H1 (cell line): ENCODE data around the gene SPRED1. TPM values are rescaled to one million over a fixed set of nuclear protein-coding genes. Genes with fewer than 3 reads are reported as not detected.

Experiments
- CTCF ChIA-PET: fragments of 300-600 bp; sonication (Branson Sonifier 250); formaldehyde crosslinking; loops from one replicate; lab custom pipeline; 2021; ENCODE audit not compliant: partially characterized antibody; lab: Charles Lee
- POLR2A ChIA-PET: fragments of 300-600 bp; sonication (Branson Sonifier 250); formaldehyde crosslinking; loops from one replicate; lab custom pipeline; 2021; ENCODE audit warnings: inconsistent platforms; ENCODE audit not compliant: partially characterized antibody; lab: Charles Lee
- DNase-seq, 2 experiments: peaks; one replicate each; pipeline versions ENCODE4 v3.0.0 to v3.0.0-alpha.2; 2010 to 2022; ENCODE audit warnings: low spot score in 2 of 2, low read depth in 1 of 2, mixed read lengths in 1 of 2
- FAIRE-seq: peaks from 2 replicates; lab custom pipeline; 2011; peaks lifted over from hg19 to GRCh38; lab: Jason Lieb, UNC
- H2AFZ ChIP-seq: 2 replicates; pipeline ENCODE4 v1.8.1; 2012; ENCODE audit warnings: low read length, inconsistent platforms
- H2AK5ac ChIP-seq: 2 replicates; pipeline ENCODE4 v1.6.1; 2013; ENCODE audit warnings: low read depth, low read length
- H2BK120ac ChIP-seq: replicated peaks from 2 replicates; pipeline ENCODE3; 2013; ENCODE audit warnings: low read depth, low read length, inconsistent platforms
- H2BK12ac ChIP-seq: 2 replicates; pipeline ENCODE4 v1.6.1; 2013; ENCODE audit warnings: low read depth, low read length
- H2BK15ac ChIP-seq: 2 replicates; pipeline ENCODE4 v1.6.1; 2013; ENCODE audit warnings: low read length
- H2BK20ac ChIP-seq: 2 replicates; pipeline ENCODE4 v1.6.1; 2013; ENCODE audit warnings: low read length
- H2BK5ac ChIP-seq: 2 replicates; pipeline ENCODE4 v1.6.1; 2013; ENCODE audit warnings: low read depth, low read length
- H3K14ac ChIP-seq: 2 replicates; pipeline ENCODE4 v1.6.1; 2013; ENCODE audit warnings: inconsistent platforms; ENCODE audit not compliant: insufficient read length
- H3K18ac ChIP-seq: 2 replicates; pipeline ENCODE4 v1.6.1; 2013; ENCODE audit warnings: low read length; ENCODE audit errors: extremely low read depth
- H3K23ac ChIP-seq: 2 replicates; pipeline ENCODE4 v1.6.1; 2013; ENCODE audit warnings: inconsistent platforms; ENCODE audit not compliant: insufficient read length
- H3K23me2 ChIP-seq: 2 replicates; pipeline ENCODE4 v1.6.1; 2013; ENCODE audit warnings: low read depth, low read length
- H3K27ac ChIP-seq: 2 replicates; pipeline ENCODE4 v1.6.1; 2011; ENCODE audit warnings: low read depth, low read length, inconsistent platforms
- H3K27me3 ChIP-seq, 4 experiments: replicated peaks in 1 of 4; 1 replicate in 1 of 4; 2 replicates in 3 of 4; pipeline versions ENCODE4 v1.6.1 to v1.8.1; 2011 to 2013; ENCODE audit warnings: low read length in 3 of 4, mild to moderate bottlenecking in 3 of 4, inconsistent platforms in 2 of 4, mixed read lengths in 2 of 4, moderate library complexity in 1 of 4; ENCODE audit not compliant: control insufficient read depth in 3 of 4, insufficient read depth in 3 of 4; ENCODE audit errors: extremely low read depth in 1 of 4
- H3K36me3 ChIP-seq, 4 experiments: 2 replicates each; pipeline versions ENCODE4 v1.6.1 to v1.8.1; 2011 to 2013; ENCODE audit warnings: mild to moderate bottlenecking in 4 of 4, low read length in 3 of 4, moderate library complexity in 2 of 4, control low read depth in 1 of 4, inconsistent platforms in 1 of 4; ENCODE audit not compliant: insufficient read depth in 4 of 4, control insufficient read depth in 2 of 4
- H3K4ac ChIP-seq: replicated peaks from 2 replicates; pipeline ENCODE3; 2013; ENCODE audit warnings: low read length, low read depth, mixed read lengths, inconsistent platforms; ENCODE audit not compliant: insufficient read length
- H3K4me1 ChIP-seq, 4 experiments: replicated peaks in 1 of 4; 1 replicate in 1 of 4; 2 replicates in 3 of 4; pipeline versions ENCODE4 v1.6.1 to v1.8.1; 2011 to 2013; ENCODE audit warnings: low read length in 3 of 4, inconsistent platforms in 2 of 4, mixed read lengths in 1 of 4; ENCODE audit not compliant: insufficient read depth in 4 of 4, control insufficient read depth in 3 of 4
- H3K4me2 ChIP-seq, 2 experiments: 2 replicates each; pipeline versions ENCODE4 v1.6.1 to v1.8.1; 2011 to 2013; ENCODE audit warnings: low read depth in 2 of 2, low read length in 2 of 2, control low read depth in 1 of 2, inconsistent platforms in 1 of 2, mild to moderate bottlenecking in 1 of 2; ENCODE audit not compliant: insufficient read depth in 1 of 2
- H3K4me3 ChIP-seq, 4 experiments: fragments of 200-600, 300-600 bp in 1 of 4; sonication (generic), shearing (Covaris generic), sonication (Bioruptor Twin) in 1 of 4; 2 replicates each; pipeline versions ENCODE4 v1.5.1 to v1.8.1; 2011 to 2016; ENCODE audit warnings: low read length in 4 of 4, low read depth in 3 of 4, control low read depth in 2 of 4, inconsistent platforms in 2 of 4, mild to moderate bottlenecking in 2 of 4, mixed read lengths in 1 of 4, moderate library complexity in 1 of 4; ENCODE audit not compliant: insufficient read depth in 2 of 4; ENCODE audit errors: extremely low read depth in 1 of 4
- H3K56ac ChIP-seq: replicated peaks from 2 replicates; pipeline ENCODE3; 2013; ENCODE audit warnings: low read depth, mild to moderate bottlenecking, mixed read lengths, low read length, inconsistent platforms; ENCODE audit not compliant: insufficient read length
- H3K79me1 ChIP-seq: 2 replicates; pipeline ENCODE4 v1.6.1; 2013; ENCODE audit warnings: low read depth, low read length, control low read depth
- H3K79me2 ChIP-seq, 2 experiments: 2 replicates each; pipeline versions ENCODE4 v1.6.1 to v1.8.1; 2012 to 2013; ENCODE audit warnings: low read length in 2 of 2, mild to moderate bottlenecking in 2 of 2, inconsistent platforms in 1 of 2; ENCODE audit not compliant: insufficient read depth in 2 of 2, control insufficient read depth in 1 of 2
- H3K9ac ChIP-seq, 4 experiments: replicated peaks in 1 of 4; 1 replicate in 1 of 4; 2 replicates in 3 of 4; pipeline versions ENCODE4 v1.6.1 to v1.8.1; 2011 to 2013; ENCODE audit warnings: low read depth in 3 of 4, low read length in 3 of 4, control low read depth in 2 of 4, mild to moderate bottlenecking in 2 of 4, moderate library complexity in 2 of 4, inconsistent platforms in 1 of 4; ENCODE audit errors: extremely low read depth in 1 of 4
- H3K9me3 ChIP-seq, 2 experiments: 2 replicates each; pipeline versions ENCODE4 v1.6.1 to v1.8.1; 2012 to 2013; ENCODE audit warnings: mild to moderate bottlenecking in 2 of 2, moderate library complexity in 2 of 2, control low read depth in 1 of 2, inconsistent platforms in 1 of 2, low read depth in 1 of 2, low read length in 1 of 2, mixed read lengths in 1 of 2; ENCODE audit not compliant: insufficient read depth in 2 of 2
- H4K20me1 ChIP-seq, 2 experiments: replicated peaks in 1 of 2; 2 replicates each; pipeline versions ENCODE3 to v1.8.1; 2011 to 2013; ENCODE audit warnings: inconsistent platforms in 2 of 2, low read length in 2 of 2, mild to moderate bottlenecking in 1 of 2; ENCODE audit not compliant: insufficient read depth in 2 of 2, control insufficient read depth in 1 of 2
- H4K5ac ChIP-seq: 2 replicates; pipeline ENCODE4 v1.6.1; 2013; ENCODE audit warnings: low read length, low read depth, mixed read lengths, inconsistent platforms; ENCODE audit not compliant: insufficient read length
- H4K8ac ChIP-seq: 2 replicates; pipeline ENCODE4 v1.8.0; 2013; ENCODE audit warnings: mild to moderate bottlenecking, moderate library complexity, low read length, inconsistent platforms; ENCODE audit not compliant: insufficient read depth; ENCODE audit errors: extremely low read depth
- H4K91ac ChIP-seq: replicated peaks from 2 replicates; pipeline ENCODE3; 2013; ENCODE audit warnings: low read length, mixed read lengths, inconsistent platforms; ENCODE audit not compliant: insufficient read length
- FOSL1 ChIP-seq: IDR thresholded peaks from 2 replicates; pipeline ENCODE4 v1.6.1; 2011; ENCODE audit warnings: mild to moderate bottlenecking, low read depth, low read length, moderate library complexity; ENCODE audit not compliant: insufficient read depth
- KDM4A ChIP-seq: IDR thresholded peaks from one replicate; pipeline ENCODE4 v1.7.1; 2012; ENCODE audit warnings: low read depth, mild to moderate bottlenecking, moderate library complexity, low read length, inconsistent platforms; ENCODE audit not compliant: severe bottlenecking
- SIN3A ChIP-seq, 2 experiments: IDR thresholded peaks in 1 of 2; conservative IDR thresholded peaks in 1 of 2; 2 replicates each; pipeline ENCODE4 v1.6.1; 2011 to 2012; ENCODE audit warnings: low read length in 2 of 2, improper control_type of control experiment in 1 of 2, low read depth in 1 of 2, mild to moderate bottlenecking in 1 of 2
- SP1 ChIP-seq: IDR thresholded peaks from 2 replicates; pipeline ENCODE4 v1.6.1; 2011; ENCODE audit warnings: low read depth, low read length
- SP2 ChIP-seq: IDR thresholded peaks from 2 replicates; pipeline ENCODE4 v1.6.1; 2012; ENCODE audit warnings: mild to moderate bottlenecking, low read length, inconsistent platforms
- TEAD4 ChIP-seq: IDR thresholded peaks from 2 replicates; pipeline ENCODE4 v1.6.1; 2012; ENCODE audit warnings: low read depth, low read length, inconsistent platforms, mixed read lengths
- WGBS, 2 experiments: shearing (Covaris generic) in 1 of 2; methylation state at CpG; one replicate each; pipeline versions ENCODE4 v1.1.6 to v1.1.7; 2013 to 2015; ENCODE audit warnings: low lambda C conversion rate in 2 of 2, mixed read lengths in 2 of 2, inconsistent platforms in 1 of 2, low coverage in 1 of 2, missing lambda C conversion rate in 1 of 2; ENCODE audit not compliant: insufficient replicate concordance in 2 of 2, insufficient coverage in 1 of 2, insufficient read length in 1 of 2; ENCODE audit errors: extremely low coverage in 1 of 2, missing lambda C conversion rate in 1 of 2; 5-methylcytosine and 5-hydroxymethylcytosine counted together
- polyA plus RNA-seq, 7 experiments: library from polyadenylated mRNA; depleted of rRNA in 3 of 7; stranded (reverse) in 5 of 7; unstranded in 2 of 7; fragments of >200 nt in 5 of 7; fragments of 200-250 nt in 2 of 7; gene quantifications; 1 replicate in 5 of 7; 2 replicates in 1 of 7; 4 replicates in 1 of 7; pipeline versions ENCODE4 v1.2.1 to v1.2.3, GENCODE V29; 2011 to 2013; ENCODE audit warnings: missing spikeins in 2 of 7, mixed read lengths in 2 of 7
- total RNA-seq: library from RNA; stranded (reverse); fragmentation: NEBNext Ultra II Directional; extraction: Animal tissue kit (Norgen Biotek cat#: 25700); gene quantifications from 2 replicates; pipeline ENCODE4 v1.2.1, GENCODE V29; 2021
- TF ChIP-seq, protein P1 (sequence below): IDR thresholded peaks from 2 replicates; pipeline ENCODE4 v1.6.1; 2012; ENCODE audit warnings: inconsistent platforms
- TF ChIP-seq, protein P2 (sequence below), 3 experiments: IDR thresholded peaks; 1 replicate in 2 of 3; 2 replicates in 1 of 3; pipeline versions ENCODE4 v1.5.1 to v1.6.1; 2011; ENCODE audit warnings: low read length in 3 of 3, mild to moderate bottlenecking in 3 of 3, inconsistent platforms in 2 of 3, low read depth in 1 of 3, moderate library complexity in 1 of 3; ENCODE audit not compliant: insufficient read depth in 1 of 3; ENCODE audit errors: control extremely low read depth in 1 of 3

SPRED1 gene
- total and polyA plus RNA-seq, 2 of the 8 experiments (the other 6 are each of a cell fraction or from before 2014, with no cell fraction given): 5.5 to 30.3 TPM

DNA sequence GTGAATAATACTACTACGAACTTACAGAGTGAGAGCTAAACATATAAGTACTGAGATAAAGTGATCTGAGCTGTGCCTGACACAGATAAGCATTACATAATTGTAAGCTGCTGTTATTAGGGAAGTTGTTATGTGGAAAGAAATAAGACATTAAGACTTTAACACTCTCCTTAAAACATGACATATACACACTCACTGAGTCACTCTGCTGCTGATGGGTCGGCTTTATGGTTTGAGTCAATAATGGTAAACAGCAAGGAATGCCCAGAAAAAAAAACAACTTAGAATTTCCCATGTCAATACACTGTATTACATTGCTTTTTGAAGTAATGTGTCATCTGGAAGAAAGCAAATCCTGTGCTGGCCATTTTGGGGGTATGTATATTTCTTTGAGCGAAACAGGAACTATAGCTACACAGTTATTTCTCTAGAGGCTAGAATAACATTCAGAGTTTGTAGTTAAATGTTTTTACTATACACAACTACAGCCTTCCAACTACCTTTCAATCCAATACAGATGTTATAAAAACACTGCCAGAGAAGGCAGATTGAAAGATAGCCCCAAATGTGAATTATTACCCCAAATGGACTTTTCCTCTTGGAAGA is 22.8 kb upstream of the SPRED1 start:
- Histone ChIP-seq H3K23me2 (no peaks in the 10 kb centered on the region), H4K20me1 (no peaks in the 10 kb centered on the region), H3K4me2 (no peak overlapping the region), H4K5ac (no peak overlapping the region), H3K9me3 (no peaks in the 10 kb centered on the region), H3K27me3 (no peaks in the 10 kb centered on the region), H4K91ac (no peak overlapping the region), H2BK5ac (no peak overlapping the region), H3K56ac (no peak overlapping the region), H3K4me1 (peaks cover 0 to 2% (median 0%) of the 10 kb centered on the region in 4 experiments; a peak in 1 of 7 replicates), H2AFZ (no peak overlapping the region), H3K27ac (no peak overlapping the region), H3K4me3 (no peak overlapping the region), H2BK15ac (no peak overlapping the region), H3K79me1 (no peaks in the 10 kb centered on the region; the same call in 1 of the 2 replicates), H4K8ac (no peak overlapping the region), H3K14ac (no peak overlapping the region), H3K9ac (no peak overlapping the region), H2AK5ac (no peak overlapping the region), H3K79me2 (no peaks in the 10 kb centered on the region), H3K23ac (no peak overlapping the region), H3K36me3 (no peaks in the 10 kb centered on the region), H3K4ac (no peak overlapping the region), H2BK120ac (no peak overlapping the region), H2BK20ac (no peak overlapping the region), H2BK12ac (no peak overlapping the region), H3K18ac (no peak overlapping the region)
- ChIA-PET POLR2A (no interaction called here), CTCF (interaction anchor here (0.6 kb wide), 1 partner anchor 126 kb away, joined by 3 read pairs; no protein-coding TSS in a partner anchor)
- 91% methylated on average over 3 of the region's 3 CpGs; no CpG with 5 or more reads in 1 of the 2 experiments for WGBS, 2 experiments
- TF ChIP-seq KDM4A: no peak
- TF ChIP-seq, protein P1, sequence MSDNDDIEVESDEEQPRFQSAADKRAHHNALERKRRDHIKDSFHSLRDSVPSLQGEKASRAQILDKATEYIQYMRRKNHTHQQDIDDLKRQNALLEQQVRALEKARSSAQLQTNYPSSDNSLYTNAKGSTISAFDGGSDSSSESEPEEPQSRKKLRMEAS: no peak
- TF ChIP-seq SP1: no peak
- no peak for TF ChIP-seq SIN3A (conservative IDR thresholded peaks at IDR 0.05 in 1 of 2, IDR thresholded peaks at IDR 0.05 in 1 of 2; ENCODE audit: low read depth in 1 of 2, low read length in 2 of 2)
- TF ChIP-seq, protein P2, sequence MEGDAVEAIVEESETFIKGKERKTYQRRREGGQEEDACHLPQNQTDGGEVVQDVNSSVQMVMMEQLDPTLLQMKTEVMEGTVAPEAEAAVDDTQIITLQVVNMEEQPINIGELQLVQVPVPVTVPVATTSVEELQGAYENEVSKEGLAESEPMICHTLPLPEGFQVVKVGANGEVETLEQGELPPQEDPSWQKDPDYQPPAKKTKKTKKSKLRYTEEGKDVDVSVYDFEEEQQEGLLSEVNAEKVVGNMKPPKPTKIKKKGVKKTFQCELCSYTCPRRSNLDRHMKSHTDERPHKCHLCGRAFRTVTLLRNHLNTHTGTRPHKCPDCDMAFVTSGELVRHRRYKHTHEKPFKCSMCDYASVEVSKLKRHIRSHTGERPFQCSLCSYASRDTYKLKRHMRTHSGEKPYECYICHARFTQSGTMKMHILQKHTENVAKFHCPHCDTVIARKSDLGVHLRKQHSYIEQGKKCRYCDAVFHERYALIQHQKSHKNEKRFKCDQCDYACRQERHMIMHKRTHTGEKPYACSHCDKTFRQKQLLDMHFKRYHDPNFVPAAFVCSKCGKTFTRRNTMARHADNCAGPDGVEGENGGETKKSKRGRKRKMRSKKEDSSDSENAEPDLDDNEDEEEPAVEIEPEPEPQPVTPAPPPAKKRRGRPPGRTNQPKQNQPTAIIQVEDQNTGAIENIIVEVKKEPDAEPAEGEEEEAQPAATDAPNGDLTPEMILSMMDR (IDR thresholded peaks at IDR 0.05; ENCODE audit: control extremely low read depth in 1 of 3, insufficient read depth in 1 of 3, low read depth in 1 of 3, low read length in 3 of 3): no peak
- no peak for TF ChIP-seq FOSL1
- TF ChIP-seq SP2: no peak
- no peak for TF ChIP-seq TEAD4
- FAIRE-seq (no peak), DNase-seq (no peak)
